DMS114 treated with DMSO at 0.1 percent for 48 hours (cell line): Measurements from ENCODE around the gene KNCN.

Experiments
- DNase-seq: peaks from one replicate; lab custom pipeline; 2025; ENCODE audit not compliant: unreplicated experiment; lab: John Stamatoyannopoulos, UW

The KNCN gene

DNA sequence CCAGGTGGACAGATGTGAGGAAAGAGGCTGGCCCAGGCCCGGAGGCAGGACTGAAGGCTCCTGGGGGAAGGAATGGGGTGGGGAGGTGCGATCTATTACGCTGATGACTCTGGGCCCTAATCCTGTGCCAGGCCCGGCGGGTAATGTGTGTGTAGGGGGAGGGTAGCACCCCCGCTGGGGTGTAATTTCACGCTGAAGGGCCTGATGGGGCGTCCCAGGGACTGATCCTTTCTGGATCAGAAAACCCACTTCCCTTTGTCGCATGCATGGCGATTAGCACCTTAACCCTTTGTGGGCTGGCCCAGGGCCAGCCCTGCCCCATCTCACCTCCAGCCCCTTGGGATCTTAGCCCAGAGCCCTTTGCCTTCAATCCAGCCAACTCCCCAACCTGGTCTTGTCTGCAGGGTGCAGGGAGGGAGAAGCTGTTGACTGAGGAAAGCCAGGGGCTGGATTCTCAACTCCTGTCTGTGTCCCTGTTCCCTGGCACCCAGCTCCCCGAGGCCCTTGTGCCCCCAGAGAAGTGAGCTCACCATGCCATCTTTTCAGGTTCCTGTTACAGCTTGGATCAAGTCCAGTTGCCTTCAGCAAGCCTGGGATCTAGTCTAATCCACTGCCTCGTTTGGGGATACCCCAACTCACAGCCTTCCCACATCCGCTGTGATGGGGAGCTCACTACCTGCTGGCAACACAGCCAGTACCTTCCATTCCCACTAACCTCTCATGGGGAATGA lies 26.0 kb downstream of the KNCN start:
- no peak for DNase-seq

- no peak for DNase-seq
Measured at GRCh38 chr1:46524843-46525242, 26.6 kb downstream of the KNCN start.

DNA sequence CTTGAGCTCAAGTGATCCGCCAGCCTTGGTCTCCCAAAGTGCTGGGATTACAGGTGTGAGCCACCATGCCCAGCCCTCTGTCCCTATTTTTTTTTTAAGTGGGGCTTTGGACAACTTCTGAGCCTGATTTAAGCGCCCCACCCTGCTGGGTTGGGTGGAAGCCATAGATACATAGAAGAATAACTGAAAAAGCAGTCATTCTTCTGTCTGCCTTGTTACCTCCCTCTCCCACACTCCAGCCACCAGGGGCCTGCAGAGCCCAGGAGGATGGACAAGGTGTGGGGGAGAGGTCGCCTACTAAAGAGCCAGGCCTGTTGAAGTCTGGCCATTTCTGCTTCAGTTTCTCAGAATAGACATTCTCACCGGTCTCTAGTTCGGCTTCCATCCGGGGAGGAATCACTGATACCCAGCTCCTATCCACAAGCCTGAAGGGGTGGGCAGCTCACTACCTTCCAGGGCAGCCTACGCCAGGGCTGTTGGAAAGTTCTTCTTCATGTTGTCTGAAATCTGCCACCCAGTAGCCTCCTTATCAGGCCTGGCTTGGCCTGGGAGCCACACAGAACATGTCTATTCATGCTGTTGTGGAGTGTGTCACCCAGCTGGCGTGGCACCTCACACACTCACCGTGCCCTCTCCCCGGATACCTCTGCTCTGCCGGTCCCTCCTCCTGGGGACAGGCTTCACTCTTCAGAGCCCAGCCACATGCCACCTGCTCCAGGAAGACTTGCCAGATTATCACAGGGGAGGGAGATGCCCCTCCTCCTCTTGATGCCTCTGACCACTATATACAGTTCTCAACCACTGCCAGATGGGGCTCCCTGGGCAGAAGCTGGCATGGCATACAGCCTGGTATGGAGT lies 27.7 kb downstream of the KNCN start:
- no peak for DNase-seq

GRCh38 chr1:46522969-46523320 lies 28.5 kb downstream of the KNCN start:
- no peak for DNase-seq

- no peak for DNase-seq
Measured at GRCh38 chr1:46522184-46522968, 29.1 kb downstream of the KNCN start.

- no peak for DNase-seq
Measured at GRCh38 chr1:46521414-46521813, 30.0 kb downstream of the KNCN start.

DNA sequence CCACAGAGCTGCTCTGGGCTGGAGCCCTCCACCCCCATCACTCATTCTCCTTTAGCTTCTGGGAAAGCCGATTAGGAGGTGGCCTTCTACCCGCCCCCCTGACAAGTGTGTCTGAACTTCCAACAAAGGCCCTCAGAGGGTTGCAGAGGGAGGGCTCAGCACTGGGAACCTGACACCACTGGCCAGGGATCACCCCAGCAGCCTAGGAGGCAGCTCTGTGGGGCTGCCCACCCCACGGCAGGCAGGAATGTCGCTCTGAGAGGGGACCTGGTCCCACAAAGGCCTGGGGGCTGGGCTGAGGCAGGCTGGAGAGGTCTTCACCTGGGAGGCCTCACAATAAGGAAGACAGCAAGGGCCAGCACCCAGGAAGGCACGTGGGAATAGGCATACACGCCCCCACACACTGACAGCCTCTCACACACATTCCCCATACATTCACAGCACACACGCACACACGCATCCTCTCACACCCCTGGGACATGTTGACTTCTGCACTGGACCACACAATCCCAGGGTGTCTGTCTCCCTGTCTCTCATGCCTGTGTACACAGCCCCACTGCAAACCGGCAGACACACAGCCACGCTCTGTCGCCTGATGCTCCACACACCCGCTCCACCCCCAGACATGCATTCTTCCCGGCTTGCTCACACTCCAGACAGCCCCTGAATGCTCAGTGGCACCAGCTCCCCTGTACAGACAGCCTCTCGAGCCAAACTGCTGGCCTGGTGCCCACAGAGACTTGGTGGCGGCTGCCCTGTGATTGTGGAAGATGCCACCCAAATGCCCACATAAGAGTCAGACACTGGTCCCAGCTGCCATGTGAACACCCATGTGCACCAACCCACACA lies 31.2 kb downstream of the KNCN start:
- DNase-seq: no peak

GRCh38 chr1:46519209-46519608 lies 32.2 kb downstream of the KNCN start:
- no peak for DNase-seq

- DNase-seq: no peak
Measured at GRCh38 chr1:46517932-46518498, 33.4 kb downstream of the KNCN start.

GRCh38 chr1:46517010-46517600 lies 34.3 kb downstream of the KNCN start:
- no peak for DNase-seq

DNA sequence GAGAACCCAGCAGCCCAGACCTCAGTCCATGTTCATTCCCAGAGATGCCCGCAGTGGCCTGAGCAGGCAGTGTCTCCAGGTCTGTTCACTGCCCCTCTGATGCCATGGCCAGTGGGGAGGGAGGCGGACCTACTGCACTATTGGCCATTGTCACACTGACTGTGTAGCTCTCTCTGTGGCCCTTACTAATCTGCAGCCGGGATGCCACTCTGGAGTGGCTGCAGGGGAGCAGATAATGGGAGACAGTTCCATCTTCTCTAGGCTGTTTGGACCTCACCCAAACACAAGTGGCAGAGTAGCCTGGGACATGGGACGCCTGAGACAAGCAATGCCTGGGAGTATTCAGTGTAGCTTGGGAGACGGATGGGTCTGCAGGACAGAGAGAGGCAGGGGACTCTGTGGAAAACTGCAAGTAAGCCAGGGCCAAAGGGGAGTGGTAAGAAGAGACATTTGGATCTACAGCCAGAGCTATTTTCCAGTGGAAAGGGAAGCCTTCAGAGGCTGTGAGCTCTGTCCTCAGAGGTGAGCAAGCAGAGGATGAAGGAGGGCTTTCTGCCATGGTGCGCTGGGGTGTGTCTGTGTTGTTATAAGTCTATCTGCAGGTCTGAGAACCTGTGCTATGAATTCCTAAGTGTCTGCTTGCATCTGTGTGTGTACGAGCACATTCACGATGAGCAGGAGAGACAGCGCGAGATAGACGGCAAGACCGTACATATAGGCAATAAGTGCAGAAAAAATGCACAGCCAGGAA lies 35.1 kb downstream of the KNCN start:
- DNase-seq: no peak

DNA sequence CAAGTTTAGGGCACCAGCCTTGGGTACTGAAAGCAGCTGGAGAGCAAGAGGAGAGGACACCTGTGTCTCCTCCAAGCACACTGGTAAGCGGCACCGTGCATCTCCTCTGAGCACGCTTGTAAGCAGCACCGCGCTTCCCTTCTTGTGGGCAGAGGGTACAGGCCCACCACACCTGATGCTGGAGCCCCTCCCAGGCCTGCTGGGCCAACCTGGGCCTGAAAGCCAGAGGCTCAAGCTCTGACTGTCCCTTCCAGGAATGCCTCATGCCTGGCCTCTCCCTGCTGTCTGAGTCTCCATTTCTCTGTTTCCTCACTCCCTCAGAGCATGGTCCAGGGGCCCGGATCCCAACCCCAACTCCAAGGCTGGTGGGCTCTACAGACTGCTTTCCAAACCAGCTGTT lies 35.9 kb downstream of the KNCN start:
- DNase-seq: no peak

GRCh38 chr1:46513536-46513935 lies 37.9 kb downstream of the KNCN start:
- no peak for DNase-seq

DNA sequence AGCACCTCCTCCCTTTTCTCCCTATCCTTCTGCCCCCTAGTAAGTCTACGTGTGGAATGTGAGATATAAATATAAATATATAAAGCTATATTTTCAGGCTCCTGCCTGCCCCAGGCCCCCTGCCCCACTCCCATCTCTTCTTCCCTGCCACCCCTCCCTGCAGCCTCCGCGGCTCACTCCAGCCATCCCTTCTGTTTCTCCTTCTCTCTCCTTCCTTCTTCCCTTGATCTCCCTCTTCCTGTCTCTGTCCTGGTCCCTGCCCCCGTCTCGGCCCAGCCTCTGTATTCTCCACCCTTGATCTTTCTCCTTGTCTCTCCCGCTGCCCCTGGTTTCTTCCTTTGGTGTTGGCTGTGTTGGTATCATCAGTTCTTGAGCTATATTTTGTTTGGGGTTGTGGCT lies 38.7 kb downstream of the KNCN start:
- DNase-seq: no peak

- no peak for DNase-seq
Measured at GRCh38 chr1:46512135-46512791, 39.2 kb downstream of the KNCN start.

DNA sequence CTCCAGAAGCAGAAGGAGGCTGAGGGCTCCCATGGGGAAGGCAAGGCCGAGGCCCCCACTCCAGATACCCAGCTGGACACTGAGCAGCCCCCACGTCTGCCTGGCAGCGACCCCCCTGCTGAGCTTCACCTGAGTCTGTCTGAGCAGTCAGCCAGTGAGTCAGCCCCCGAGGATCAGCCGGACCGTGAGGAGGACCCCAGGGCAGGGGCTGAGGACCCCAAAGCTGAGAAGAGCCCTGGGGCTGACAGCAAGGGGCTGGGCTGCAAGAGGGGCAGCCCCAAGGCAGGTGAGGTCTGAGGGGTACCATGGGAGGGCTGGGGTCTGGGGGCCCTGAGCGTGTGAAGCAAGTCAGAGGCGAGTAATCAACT lies 40.5 kb downstream of the KNCN start:
- no peak for DNase-seq

DNA sequence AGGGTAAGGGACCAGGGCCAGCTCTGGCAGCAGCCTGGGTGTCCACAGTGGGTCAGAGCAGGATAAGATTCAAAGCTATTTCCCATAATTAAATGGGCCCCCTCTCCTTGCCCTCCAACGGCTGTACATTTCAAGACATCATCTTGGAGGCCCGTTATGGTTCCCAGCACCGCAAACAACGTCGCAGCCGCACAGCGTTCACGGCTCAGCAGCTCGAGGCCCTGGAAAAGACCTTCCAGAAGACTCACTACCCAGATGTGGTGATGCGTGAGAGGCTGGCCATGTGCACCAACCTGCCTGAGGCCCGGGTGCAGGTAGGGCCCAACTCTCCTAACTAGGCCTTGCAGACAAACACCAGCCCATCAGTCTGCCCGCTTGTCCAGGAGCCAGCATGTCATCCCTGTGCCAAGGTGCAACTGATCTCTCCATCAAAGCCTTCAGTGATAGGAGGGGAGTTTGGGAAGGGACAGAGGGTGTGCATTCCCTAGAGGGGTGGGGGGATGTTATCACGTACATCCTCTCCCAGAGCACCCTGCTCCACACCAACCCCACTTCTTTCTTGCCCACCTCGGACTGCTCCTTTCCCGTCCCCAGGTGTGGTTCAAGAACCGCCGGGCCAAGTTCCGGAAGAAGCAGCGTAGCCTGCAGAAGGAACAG lies 41.0 kb downstream of the KNCN start:
- DNase-seq: no peak

GRCh38 chr1:46508757-46509156 lies 42.7 kb downstream of the KNCN start:
- DNase-seq: no peak
